SU-DHL-6 (cell line): Measurements from ENCODE around the gene KLHL29.

Experiments used
- CTCF ChIP-seq: fragments of 200-600 bp; sonication (generic); IDR thresholded peaks from one replicate; pipeline ENCODE4 v1.5.1; 2017; ENCODE audit warnings: antibody characterized with exemption, mild to moderate bottlenecking, low read length, moderate library complexity; ENCODE audit not compliant: insufficient read depth, poor library complexity, severe bottlenecking
- EZH2phosphoT487 ChIP-seq: fragments of 200-600 bp; sonication (generic), shearing (Covaris generic); conservative IDR thresholded peaks from 2 replicates; pipeline ENCODE4 v1.6.1; 2018; ENCODE audit warnings: mild to moderate bottlenecking, antibody characterized with exemption, low read length, moderate library complexity, mixed read lengths

DNA sequence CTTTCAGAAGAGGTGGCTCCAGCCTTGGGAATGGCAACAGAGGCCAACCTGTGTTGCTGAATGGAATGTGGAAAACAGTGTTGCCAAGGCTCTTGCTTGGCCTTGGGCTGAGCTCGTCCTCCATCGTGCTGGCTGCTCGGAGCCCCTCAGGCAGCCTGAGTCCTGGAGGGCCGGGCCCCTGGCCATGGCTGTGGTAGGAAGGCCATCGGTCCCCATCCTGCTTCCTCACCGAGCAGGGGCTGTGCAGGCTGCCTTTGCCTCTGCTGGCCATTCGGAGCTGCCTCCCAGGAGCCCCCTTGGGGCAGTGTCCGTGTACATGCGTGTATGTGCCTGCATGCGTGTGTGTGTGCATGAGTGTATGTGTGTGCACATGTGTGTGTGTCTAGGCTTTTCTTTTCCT lies 178.2 kb downstream of the KLHL29 start:
- TF ChIP-seq CTCF (no peak), EZH2phosphoT487 (no peak)
